ENCODE measurements around the gene CD74.

CD74 gene

DNA sequence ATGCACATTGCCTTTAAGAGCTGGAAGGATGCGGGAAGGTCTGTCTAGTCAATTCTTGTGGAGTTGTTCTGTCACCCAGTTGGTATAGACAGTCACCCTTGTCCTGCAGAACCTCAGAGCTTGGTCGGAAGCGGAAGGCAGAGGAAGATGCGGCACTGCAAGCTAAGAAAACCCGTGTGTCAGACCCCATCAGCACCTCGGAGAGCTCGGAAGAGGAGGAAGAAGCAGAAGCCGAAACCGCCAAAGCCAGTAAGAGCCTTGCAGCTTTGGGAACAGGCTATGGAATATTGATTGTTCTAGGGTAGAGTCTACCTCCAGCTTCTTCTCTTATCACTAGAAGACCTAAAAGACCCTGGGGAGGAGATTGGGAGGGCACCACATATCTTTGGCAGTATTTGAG, 48.7 kb downstream of the CD74 start:
- peaks cover 54% of the 10 kb centered on the region for H3K36me3 Mint-ChIP-seq (ENCODE audit: low read depth)
- H3K27ac Mint-ChIP-seq, result no peak overlapping the region
- H3K9me3 Mint-ChIP-seq, result no peaks in the 10 kb centered on the region
- no peaks in the 10 kb centered on the region for H3K27me3 Mint-ChIP-seq (ENCODE audit: low read depth)
- no peak for TF ChIP-seq CTCF (IDR thresholded peaks at IDR 0.05; ENCODE audit: unreplicated experiment in 3 of 3)
- no peaks in the 10 kb centered on the region for H3K4me1 Mint-ChIP-seq
- H3K4me3 Mint-ChIP-seq, result no peak overlapping the region

GRCh38 chr5:150363185-150363584, 49.5 kb downstream of the CD74 start:
- Mint-ChIP-seq H3K4me3 (no peak overlapping the region), H3K27ac (no peak overlapping the region), H3K27me3 (ENCODE audit: low read depth) (no peaks in the 10 kb centered on the region), H3K4me1 (no peaks in the 10 kb centered on the region), H3K9me3 (no peaks in the 10 kb centered on the region), H3K36me3 (ENCODE audit: low read depth) (peaks cover 52% of the 10 kb centered on the region)
- no peak for TF ChIP-seq CTCF (IDR thresholded peaks at IDR 0.05; ENCODE audit: unreplicated experiment in 3 of 3)

GRCh38 chr5:150361301-150361700, 51.4 kb downstream of the CD74 start:
- H3K4me3 Mint-ChIP-seq, result peak overlapping the region in 2 of 3 experiments; percentile 35
- no peaks in the 10 kb centered on the region for H3K9me3 Mint-ChIP-seq
- H3K36me3 Mint-ChIP-seq (ENCODE audit: low read depth), result peaks cover 43% of the 10 kb centered on the region
- H3K27me3 Mint-ChIP-seq (ENCODE audit: low read depth), result no peaks in the 10 kb centered on the region
- H3K4me1 Mint-ChIP-seq, result peaks cover 5% of the 10 kb centered on the region
- TF ChIP-seq CTCF (IDR thresholded peaks at IDR 0.05; ENCODE audit: unreplicated experiment in 3 of 3), result no peak
- H3K27ac Mint-ChIP-seq, result no peak overlapping the region

GRCh38 chr5:150358261-150359095, 54.2 kb downstream of the CD74 start:
- Mint-ChIP-seq H3K4me3 (peak overlapping the region; percentile 86 to 87 (median 86)), H3K4me1 (peaks cover 5% of the 10 kb centered on the region), H3K36me3 (ENCODE audit: low read depth) (peaks cover 29% of the 10 kb centered on the region), H3K27me3 (ENCODE audit: low read depth) (peaks cover 7% of the 10 kb centered on the region), H3K9me3 (no peaks in the 10 kb centered on the region), H3K27ac (no peak overlapping the region)
- TF ChIP-seq CTCF (IDR thresholded peaks at IDR 0.05; ENCODE audit: unreplicated experiment in 3 of 3), result no peak

- peak within 1 kb of the TSS; percentile 86 to 87 (median 86) for H3K4me3 Mint-ChIP-seq
- peak within 1 kb of the TSS; percentile 31 to 66 (median 31) for H3K27ac Mint-ChIP-seq
- peaks cover 7% of the 10 kb centered on the region for H3K27me3 Mint-ChIP-seq (ENCODE audit: low read depth)
- no peak for TF ChIP-seq CTCF (IDR thresholded peaks at IDR 0.05; ENCODE audit: unreplicated experiment in 3 of 3)
- H3K36me3 Mint-ChIP-seq (ENCODE audit: low read depth), result peaks cover 22% of the 10 kb centered on the region
- peaks cover 5% of the 10 kb centered on the region for H3K4me1 Mint-ChIP-seq
- no peaks in the 10 kb centered on the region for H3K9me3 Mint-ChIP-seq
These were observed 55.1 kb downstream of the CD74 start, which contains the start of gene TCOF1 for GRCh38 chr5:150357326-150358260. TSS of gene TCOF1 (plus strand) at chr5:150357697. CDS start at chr5:150357747, 50 bp downstream.
